ENCODE measurements around the gene APOL6.
"Not testable (repeated sequence)": the region's sequence is repeated elsewhere in the genome, so short reads cannot be mapped to it uniquely, and the experiment has no call there.

Gene APOL6

GRCh38 chr22:35617137-35617755 is 31.0 kb upstream of the APOL6 start, which contains the start of gene MB:
Gene MB, minus strand, starts transcription at chr22:35617329. Its CDS starts 72 bp downstream, at chr22:35617257.
- no peak for DNase-seq (ENCODE audit: low spot score)

GRCh38 chr22:35618427-35619223 is 29.6 kb upstream of the APOL6 start:
- DNase-seq (ENCODE audit: low spot score), result no peak

DNA sequence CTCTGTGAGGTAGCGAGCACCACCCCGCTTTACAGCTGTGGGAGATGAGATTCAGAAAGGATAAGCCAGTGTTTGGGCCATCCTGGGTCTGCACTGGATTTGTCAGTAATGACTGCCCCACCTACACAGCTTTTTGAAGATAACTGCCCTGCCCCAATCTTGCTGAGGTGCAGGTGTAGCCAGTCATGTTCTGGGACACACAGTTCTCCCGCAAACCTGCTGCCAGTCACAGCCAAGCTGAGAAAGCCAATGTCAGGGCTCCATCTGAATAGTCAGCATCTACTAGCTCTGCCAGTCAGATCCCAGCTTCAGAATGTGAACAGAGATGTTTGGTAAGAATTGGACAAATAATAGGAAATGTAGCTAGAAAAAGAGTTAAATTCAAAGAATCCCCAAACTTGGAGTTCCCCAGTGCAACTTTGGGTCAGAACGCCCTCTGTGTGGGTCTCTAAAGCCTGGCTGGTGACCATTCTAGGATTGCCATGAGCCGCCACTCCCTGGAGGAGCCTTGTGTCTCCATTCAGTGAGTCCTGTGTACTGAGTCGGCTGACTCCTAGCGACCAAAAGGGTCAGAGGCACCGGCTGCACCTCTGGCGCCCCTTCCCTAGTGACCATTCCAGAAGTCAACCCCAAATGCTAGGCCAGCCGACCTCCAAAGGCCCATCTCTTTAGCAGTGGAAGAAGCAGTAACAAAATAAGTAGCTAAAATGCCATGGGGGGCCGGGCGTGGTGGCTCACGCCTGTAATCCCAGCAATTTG is 28.7 kb upstream of the APOL6 start:
- no peak for DNase-seq (ENCODE audit: low spot score)

DNA sequence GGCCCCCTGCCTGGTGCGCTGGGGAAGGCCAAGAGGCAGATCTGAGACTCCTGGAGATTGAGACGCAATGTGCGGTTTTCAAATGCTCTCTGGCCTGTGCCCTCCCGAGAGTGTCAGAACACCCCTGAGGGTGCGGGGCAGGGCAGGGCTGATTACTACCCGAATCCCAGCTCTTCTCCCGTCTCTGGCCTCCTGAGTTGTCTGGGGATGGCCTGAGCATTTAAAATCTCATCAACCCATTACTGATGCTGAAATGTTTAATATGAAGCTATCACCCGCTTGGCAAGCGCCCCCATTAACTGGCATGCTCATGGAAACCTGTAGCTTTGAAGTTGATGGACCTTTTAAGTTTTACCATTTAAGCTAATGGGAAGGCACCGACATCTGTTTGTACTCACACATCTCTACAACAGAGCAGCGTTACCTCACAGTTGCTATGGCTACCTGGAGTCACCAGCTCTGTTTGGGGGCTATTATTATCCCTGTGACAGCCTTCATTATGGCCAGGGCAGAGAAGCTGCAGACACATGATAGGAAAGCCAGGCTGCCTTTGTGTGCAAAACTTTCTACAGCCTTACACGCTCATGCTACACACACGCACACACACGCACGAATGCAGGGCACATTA is 27.5 kb upstream of the APOL6 start:
- peak; percentile 54 for DNase-seq (ENCODE audit: low spot score)

DNA sequence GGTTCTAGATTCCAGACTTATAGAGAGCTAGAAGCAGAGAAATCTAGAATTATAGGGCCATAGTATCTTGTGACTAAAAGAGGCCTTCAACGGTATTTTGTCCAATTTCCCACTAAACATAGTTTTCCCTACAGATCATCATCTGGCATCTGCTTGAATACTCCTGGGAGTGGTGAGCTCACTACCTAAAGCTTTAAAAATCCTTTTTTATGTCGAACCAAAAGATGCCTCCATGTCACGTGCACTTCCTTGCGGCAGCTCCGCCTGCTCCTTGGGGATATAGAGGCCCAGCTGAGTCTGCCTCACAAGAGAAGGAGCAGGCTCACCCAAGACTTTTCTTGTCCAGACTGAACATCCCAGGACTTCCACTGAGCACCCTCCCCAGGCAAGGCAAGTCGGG is 26.8 kb upstream of the APOL6 start:
- DNase-seq (ENCODE audit: low spot score), result no peak

DNA sequence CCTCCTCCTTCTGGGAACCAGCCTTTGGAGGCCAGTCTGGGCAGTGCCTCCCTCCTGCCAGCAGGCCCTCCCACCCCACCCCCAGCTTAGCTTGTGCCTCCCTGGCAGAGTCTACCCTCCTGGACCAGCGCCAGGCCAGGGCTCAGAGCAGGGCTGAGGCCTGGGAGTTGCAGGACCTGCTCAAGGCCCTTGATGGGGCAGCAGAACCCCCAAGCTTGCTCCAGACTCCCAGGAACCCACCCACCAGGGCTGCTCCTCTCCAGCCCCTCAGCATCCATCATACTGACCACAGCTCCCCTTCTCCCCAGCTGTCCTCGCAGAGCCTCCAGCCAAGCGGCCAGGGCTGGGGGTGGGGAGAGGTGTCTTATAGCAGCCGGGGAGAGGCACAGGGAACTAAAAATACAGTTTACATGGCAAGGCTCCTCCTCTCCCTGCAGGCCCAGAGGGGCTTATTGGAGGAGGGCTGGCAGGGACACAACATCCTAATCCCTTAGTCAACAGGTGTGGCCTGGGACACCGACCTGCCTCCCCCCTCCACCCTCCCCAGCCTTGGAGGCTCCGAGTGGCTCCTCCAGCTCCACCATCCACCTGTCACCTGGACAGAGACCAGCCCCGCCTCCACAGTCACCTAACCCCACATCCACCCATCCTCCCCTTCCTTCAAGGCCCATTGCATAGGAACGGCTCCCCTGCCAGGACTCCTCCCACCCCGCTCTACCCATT is 25.9 kb upstream of the APOL6 start:
- no peak for DNase-seq (ENCODE audit: low spot score)

GRCh38 chr22:35623885-35624284 is 24.4 kb upstream of the APOL6 start:
- not testable (repeated sequence) for DNase-seq (ENCODE audit: low spot score)

GRCh38 chr22:35624547-35624946 is 23.7 kb upstream of the APOL6 start:
- no peak for DNase-seq (ENCODE audit: low spot score)

- no peak for DNase-seq (ENCODE audit: low spot score)
Observed at GRCh38 chr22:35625763-35626432, 22.3 kb upstream of the APOL6 start.

DNA sequence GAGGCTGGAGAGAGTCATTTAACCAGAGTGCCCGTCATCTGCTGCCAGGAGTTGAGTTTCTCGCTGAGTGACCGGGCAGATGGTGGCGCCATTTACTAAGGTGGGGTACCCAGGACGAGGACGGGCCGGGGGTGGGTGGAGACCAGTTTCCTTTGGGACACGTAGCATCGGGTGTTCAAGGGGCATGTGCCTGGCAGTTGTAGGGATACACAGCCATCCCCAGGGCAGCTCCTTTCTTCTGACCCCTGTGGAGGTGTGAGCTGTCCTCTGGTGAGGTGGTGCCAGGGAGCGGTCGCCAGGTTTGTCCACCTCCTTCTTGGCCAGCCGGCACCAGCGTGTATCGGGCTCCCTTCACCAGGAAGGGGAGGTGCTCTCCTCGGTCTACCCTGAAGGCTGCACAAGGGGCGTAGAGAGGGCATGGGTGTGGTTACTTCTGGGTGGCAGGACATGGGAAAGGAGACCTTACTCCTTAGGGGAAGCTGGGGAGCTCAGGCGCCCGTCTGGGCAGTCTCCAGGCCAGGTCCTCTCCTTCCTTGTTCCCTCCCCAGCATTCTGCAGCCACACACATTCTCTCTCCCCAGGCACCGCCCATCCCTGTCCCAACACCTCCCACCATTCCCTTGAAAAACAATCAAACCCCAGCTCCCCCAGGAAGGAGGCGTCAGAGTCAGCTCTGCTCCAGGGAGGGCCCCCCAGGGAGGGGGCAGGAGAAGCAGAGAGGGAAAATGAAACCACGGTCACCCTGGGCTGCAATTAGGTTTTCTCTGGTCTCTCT is 20.8 kb upstream of the APOL6 start:
- no peak for DNase-seq (ENCODE audit: low spot score)

DNA sequence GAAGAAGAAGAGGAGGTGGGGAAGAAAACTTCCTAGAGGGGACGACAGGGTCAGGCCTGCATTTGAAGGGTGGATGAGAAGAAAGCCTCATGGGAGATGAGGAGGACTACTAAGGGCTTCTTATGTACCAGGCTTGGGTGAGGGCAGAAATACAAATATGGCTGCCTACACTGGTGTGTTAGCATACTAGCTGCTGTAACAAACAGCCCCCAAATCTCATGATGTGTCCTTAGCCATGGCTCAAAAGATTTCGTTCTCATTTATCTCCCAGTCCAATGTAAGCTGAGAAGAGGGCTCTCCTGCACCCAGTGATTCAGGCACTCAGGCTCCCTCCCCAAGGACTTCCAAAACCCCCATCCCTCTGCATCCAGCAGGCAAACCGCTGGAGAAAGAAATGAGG is 19.5 kb upstream of the APOL6 start:
- no peak for DNase-seq (ENCODE audit: low spot score)

DNA sequence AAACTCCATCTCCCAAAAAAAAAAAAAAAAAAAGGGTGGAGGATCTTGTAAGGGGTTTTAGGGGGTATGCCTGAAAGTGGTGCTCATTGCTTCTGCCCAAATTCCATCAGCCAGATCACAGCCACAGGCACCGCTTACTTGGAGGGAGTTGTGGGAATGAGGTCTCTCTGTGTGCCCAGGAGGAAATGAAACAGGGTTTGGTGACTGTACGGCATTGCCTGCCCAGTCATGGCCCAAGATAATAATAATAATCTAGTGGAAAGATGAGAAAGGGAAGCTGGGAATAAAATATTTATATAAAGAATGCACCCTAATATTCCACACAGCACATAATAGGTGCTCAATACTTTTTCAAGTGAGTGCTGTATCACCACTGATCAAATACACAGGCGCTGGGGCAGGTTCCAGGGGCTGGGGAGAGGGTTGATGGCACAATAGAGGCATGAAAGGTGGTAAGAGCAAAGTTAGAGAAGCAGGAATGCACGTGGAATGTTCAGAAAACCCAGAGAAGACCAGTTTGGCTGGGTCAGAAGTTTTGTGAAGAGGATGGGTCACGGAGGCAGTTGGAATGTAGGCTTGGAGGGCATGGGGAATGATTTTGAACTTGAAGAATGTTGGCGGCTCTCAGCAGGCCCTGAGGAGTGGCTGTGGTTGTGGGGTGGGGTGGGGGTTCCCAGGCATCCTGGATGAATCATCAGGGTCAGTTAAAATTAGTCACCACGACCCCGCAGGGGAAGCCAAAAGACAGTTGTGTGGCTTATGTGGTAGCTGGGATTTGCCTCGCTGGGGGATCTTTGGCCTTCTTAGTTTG is 18.6 kb upstream of the APOL6 start:
- no peak for DNase-seq (ENCODE audit: low spot score)

- DNase-seq (ENCODE audit: low spot score), result no peak
Observed at GRCh38 chr22:35630387-35630793, 17.9 kb upstream of the APOL6 start.

- no peak for DNase-seq (ENCODE audit: low spot score)
Observed at GRCh38 chr22:35630891-35631290, 17.4 kb upstream of the APOL6 start.

DNA sequence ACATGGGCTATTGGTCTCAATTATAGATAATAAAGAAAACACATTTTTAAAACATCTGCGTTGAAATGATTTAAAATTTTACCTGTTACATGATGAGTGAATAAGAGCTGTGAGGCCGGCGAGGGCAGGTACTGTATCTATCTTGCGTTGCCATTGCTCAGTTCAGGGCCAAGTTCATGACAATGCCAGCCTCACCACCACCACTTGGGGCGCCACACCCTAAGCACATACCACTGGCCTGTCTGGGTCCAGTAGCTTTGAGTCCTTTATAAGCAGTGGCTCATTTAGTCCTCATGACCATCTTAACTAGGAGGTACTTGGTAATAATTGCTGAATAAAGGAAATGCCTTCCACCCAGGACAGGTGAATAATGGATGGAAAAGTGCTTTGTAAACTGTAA is 16.6 kb upstream of the APOL6 start:
- DNase-seq (ENCODE audit: low spot score), result peak; percentile 47

DNA sequence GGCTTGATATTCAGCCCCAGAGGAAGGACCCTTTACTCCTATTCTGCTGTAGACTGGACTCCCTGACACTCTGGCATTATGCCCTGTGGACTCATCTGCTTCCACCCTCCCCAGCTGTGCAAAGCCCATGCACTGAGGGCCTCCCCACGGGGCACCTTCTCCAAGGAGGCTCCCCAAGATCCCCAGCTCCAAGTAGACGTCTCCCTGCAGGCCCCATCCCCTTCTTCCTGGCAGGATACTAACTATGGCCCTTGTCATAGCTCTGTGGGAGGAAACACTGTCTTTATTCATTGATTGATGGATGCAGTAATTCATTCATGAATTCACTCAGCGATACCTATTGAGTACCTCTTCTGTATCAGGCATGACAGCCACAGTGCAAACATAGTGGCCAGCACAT is 15.3 kb upstream of the APOL6 start:
- no peak for DNase-seq (ENCODE audit: low spot score)

GRCh38 chr22:35633520-35633919 is 14.7 kb upstream of the APOL6 start:
- DNase-seq (ENCODE audit: low spot score), result no peak

GRCh38 chr22:35634015-35634414 is 14.2 kb upstream of the APOL6 start:
- DNase-seq (ENCODE audit: low spot score), result no peak

- peak; percentile 46 for DNase-seq (ENCODE audit: low spot score)
Observed at GRCh38 chr22:35634943-35635540, 13.2 kb upstream of the APOL6 start.

Data from SK-N-DZ (cell line).